GM18508 (cell line): ENCODE data around the gene GPR137B.
"Not testable (repeated sequence)": the region's sequence is repeated elsewhere in the genome, so short reads cannot be mapped to it uniquely, and the experiment has no call there.

Experiments
- ATAC-seq: cut with Tn5 transposase; IDR thresholded peaks from one replicate; pipeline ENCODE4 v1.9.1; 2021; ENCODE audit warnings: moderate number of reproducible peaks; ENCODE audit not compliant: insufficient read depth, unreplicated experiment

GPR137B gene, protein sequence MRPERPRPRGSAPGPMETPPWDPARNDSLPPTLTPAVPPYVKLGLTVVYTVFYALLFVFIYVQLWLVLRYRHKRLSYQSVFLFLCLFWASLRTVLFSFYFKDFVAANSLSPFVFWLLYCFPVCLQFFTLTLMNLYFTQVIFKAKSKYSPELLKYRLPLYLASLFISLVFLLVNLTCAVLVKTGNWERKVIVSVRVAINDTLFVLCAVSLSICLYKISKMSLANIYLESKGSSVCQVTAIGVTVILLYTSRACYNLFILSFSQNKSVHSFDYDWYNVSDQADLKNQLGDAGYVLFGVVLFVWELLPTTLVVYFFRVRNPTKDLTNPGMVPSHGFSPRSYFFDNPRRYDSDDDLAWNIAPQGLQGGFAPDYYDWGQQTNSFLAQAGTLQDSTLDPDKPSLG

DNA sequence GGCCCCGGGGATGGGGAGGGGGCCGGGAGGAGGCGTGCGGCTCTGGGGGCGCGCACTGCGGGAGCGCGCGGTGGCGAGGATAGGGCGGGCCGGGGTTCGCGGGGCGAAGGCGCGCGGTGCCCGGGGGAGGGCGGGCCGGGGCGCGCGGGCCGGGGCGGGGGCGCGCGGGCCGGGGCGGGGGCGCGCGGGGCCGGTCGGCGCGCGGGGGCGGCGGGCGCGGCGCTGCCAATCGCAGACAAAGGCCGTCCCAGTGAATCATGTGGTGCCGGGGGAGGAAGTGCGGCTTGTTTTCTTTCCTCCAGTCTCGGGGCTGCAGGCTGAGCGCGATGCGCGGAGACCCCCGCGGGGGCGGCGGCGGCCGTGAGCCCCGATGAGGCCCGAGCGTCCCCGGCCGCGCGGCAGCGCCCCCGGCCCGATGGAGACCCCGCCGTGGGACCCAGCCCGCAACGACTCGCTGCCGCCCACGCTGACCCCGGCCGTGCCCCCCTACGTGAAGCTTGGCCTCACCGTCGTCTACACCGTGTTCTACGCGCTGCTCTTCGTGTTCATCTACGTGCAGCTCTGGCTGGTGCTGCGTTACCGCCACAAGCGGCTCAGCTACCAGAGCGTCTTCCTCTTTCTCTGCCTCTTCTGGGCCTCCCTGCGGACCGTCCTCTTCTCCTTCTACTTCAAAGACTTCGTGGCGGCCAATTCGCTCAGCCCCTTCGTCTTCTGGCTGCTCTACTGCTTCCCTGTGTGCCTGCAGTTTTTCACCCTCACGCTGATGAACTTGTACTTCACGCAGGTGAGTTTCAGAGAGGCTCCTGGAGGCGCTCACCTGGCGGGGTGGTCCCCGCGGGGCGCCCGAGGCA is at the start of gene GPR137B:
Gene GPR137B, plus strand, starts transcription at position 287 of the 851 bp plus-strand sequence. Its CDS starts 84 bp downstream, at position 371.
- no peak for ATAC-seq

DNA sequence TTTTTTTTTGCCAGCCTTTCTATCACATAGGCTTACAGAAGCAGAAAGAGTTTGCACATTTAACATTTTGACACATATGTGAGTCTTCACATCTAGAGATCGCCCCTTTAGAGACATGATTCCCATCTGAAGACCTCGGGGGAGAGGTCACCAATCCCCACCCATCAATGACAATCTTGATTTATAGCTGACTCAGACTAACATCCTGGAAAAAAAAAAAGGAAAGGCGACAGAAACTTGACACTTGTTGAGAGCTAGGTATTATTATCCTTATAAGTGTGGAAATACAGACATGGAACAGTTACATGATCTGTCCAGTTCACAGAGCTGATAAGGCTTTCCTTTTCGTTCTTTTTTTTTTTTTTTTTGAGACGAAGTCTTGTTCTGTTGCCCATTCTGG is 49.4 kb upstream of the GPR137B start:
- no peak for ATAC-seq

DNA sequence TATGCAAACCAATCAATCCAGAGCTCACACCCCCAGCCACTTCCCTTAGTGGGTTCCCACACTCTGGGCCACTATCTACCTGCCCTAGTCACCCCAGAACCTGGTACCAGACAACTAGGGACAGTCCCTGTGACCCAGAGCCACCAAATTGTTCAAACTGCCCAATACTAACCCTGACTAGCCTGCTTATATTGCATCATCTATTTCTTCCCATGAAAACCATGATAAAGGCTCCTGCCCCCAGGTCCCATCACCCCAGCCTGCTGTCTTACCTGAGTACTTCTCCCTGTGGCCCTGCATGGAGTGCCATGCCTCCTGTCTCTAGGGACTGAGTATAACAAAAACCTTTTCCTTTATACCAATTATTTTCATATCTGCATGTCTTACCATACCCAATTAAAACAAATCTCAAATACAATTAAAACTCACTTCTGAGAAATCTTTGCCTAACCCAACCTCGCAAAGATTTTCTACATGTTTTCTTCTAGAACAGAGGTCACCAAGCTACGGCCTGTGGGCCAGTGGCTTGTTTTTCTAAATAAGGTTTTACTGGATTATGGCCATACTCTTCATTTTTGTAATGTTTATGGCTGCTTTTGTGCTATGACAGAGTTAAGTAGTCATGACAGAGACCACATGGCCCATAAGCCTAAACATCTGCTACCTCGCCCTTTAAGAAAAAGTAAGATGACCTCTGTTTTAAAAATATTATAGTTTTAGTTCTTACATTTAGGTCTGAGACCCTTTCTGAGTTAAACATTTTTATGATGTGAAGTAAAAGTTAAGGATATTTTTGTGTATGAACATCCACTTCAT is 46.4 kb upstream of the GPR137B start:
- no peak for ATAC-seq

DNA sequence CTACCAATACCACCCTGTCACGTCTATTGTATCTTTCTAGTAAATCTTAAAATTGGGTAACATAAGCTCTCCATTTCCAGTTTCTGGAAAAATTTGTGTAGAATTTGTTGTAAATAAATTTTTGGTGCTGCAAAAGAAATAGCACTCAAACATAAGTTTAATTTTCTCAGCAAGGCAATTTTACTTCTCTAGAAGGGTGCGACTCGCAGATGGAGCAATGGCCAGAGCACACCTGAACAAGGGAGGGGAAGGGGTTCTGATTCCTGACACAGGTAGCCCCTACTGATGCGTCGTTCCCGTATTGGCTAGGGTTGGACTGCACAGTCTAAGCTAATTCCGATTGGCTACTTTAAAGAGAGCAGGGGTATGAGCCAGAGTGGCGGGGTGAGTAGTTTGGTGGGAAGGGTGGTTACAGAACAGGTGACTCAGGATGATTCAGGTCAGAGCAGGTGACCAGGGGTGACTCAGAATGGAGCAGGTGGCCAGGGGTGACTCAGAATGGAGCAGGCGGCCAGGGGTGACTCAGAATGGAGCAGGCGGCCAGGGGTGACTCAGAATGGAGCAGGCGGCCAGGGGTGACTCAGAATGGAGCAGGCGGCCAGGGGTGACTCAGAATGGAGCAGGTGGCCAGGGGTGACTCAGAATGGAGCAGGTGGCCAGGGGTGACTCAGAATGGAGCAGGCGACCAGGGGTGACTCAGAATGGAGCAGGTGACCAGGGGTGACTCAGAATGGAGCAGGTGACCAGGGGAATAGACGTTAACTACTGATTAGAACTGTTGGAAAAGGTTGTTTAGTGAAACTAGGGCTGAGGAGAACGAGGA is 45.5 kb upstream of the GPR137B start:
- not testable (repeated sequence) for ATAC-seq

DNA sequence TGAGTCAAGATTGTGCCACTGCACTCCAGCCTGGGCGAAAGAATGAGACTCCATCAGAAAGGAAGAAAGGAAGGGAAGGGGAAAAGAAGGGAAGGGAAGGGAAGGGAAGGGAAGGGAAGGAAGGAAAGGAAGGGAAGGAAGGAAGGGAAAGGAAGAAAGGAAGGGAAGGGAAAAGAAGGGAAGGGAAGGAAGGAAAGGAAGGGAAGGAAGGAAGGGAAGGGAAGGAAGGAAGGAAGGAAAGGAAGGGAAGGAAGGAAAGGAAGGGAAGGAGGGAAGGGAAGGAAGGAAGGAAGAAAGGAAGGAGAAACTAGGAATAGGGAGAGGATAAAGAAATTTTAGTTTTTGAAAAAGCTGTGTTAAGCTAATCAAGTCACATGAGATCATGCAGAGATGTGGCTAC is 44.1 kb upstream of the GPR137B start:
- no peak for ATAC-seq

DNA sequence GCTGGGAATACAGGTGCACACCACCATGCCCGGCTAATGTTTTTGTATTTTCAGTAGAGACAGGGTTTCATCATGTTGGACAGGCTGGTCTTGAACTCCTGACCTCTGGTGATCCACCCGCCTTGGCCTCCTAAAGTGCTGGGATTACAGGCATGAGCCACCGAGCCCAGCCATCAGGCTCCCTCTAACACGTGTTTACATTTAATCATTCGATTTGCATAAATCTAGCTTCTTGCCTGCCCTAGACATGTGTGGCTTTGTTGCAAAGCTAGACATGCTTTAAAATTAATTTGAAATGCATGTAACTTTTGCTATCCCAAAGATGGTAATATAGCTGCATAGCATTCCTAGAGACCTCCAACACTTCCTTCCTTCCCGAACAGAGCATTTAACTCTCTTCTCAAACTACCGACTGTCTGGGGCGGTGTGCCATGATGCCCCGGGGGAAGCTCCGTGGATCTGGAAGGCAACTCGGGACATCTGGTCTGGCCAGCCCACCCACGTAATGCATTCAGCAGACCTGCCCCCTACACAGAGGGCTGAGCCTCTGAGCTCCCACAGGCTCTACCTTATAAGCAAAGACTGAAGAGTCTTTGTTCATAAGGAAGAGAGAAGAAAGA is 42.9 kb upstream of the GPR137B start:
- no peak for ATAC-seq

DNA sequence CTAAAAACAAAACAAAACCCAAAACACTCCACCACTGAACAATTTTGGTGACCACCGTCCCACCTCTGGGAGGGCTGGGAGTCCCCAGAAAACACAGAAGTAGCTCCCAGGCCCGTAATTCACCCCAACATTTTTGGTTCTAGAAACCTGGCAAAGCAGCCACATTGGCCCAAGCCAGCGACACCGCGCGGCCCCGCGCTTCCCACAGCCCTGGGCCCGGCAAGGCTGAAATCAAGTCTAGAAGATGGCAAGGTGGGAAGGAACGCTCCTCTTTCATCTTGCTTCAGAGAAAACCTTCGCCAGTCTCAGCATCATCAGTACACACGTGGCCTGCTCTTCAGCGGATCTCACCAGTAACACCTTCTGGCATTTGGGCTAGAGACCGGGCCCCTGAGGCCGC is 41.5 kb upstream of the GPR137B start:
- ATAC-seq = no peak

DNA sequence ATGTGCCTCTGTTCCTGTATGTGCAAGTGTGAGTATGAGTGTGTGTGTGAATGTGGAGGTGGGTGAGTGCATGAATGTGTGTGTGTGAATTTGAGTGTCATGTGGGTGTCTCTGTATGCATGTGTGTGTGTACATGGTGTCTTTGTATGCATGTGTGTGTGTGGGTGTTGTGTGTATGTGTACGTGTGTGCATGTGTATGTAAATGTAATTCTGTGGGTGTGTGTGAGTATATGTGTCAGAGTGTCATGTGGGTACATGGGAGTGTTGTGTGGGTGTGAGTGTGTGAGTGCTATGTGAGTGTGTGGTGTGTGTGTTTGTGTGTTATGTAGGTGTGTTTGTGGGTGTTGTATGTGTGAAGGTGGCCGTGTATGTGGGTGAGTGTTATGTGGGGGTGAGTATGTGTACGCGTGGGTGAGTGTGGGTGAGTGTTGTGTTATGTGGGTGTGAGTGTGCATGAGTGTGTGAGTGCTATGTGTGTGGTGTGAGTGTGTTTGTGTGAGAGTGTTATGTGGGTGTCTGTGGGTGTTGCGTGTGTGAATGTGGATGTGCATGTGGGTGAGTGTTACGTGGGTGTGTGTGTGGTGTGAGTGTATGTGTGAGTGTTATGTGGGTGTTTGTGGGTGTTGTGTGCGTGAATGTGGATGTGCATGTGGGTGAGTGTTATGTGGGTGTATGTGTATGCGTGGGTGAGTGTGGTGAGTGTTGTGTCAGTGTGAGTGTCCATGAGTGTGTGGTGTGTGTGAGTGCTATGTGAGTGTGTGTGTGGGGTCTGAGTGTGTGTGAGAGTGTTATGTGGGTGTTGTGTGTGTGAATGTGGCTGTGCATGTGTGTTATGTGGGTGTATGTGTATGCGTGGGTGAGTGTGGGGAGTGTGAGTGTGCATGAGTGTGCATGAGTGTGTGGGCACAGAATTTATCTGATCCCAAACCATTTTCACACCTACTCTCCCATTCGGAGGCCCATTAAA is 40.8 kb upstream of the GPR137B start:
- ATAC-seq = no peak

DNA sequence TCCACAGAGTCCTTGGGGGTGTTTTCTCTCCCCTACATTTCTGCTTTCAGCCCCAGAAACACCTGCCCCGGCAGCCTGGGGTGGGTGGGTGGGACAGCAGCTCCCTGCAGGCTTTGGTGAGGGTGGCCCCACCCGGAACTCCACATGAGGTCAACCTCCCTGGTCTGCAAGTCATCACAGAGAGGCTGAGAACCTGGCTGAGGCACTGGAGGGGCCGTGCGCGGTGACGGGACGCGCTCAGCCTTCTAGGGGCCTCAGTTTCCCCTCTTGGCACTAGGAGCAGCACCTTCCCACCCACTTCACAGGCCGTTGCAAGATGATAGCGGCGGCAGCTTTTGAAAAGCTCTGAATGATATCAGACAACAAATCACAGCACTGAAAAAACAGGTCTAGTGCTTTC is 39.7 kb upstream of the GPR137B start:
- ATAC-seq = no peak

DNA sequence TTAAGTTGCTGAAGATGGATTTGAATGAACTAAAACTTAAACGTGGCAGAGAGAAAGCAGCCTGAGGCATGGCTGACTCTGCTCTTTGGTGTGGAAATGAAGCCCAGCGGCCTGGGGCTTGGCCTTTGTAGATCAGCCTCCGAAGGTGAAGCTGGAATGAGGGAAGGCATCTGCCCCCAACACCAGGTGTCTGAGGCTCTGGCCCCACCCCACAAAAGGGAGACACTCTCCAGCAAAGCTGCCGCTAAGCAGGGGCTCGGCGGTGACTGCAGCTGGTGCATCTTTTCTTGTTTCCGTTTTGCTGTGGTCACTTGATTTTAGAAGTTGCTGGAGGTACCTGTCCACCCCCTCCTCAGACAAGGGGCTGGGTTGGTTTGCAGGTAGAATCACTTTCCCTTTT is 39.3 kb upstream of the GPR137B start:
- no peak for ATAC-seq

DNA sequence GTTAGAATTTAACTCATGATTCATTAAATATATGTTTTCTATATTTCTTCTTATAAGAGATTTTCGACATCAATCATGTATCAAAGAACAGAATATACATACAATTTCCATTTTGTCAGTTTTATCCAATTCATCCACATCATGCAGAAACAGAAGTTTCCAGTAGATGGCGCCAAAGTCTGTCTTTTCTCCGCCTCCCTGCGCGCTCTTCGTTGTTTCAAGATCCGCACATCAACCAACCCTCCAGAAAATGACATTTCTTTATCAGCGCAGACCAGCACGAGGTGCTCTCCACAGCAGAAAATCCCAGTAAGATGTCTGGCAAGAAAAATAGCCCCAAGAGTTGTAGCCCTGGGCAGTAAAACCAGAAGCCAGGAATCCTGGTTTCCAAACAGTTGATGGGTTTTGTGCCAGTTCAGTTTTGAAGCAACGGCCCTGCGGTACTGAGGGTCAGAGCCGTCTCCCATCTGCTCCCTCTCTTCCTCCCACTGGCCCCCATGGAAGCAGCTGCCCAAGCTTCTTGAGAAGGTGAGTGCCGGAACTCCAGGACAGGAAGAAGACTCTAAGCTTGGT is 38.6 kb upstream of the GPR137B start:
- ATAC-seq = no peak

DNA sequence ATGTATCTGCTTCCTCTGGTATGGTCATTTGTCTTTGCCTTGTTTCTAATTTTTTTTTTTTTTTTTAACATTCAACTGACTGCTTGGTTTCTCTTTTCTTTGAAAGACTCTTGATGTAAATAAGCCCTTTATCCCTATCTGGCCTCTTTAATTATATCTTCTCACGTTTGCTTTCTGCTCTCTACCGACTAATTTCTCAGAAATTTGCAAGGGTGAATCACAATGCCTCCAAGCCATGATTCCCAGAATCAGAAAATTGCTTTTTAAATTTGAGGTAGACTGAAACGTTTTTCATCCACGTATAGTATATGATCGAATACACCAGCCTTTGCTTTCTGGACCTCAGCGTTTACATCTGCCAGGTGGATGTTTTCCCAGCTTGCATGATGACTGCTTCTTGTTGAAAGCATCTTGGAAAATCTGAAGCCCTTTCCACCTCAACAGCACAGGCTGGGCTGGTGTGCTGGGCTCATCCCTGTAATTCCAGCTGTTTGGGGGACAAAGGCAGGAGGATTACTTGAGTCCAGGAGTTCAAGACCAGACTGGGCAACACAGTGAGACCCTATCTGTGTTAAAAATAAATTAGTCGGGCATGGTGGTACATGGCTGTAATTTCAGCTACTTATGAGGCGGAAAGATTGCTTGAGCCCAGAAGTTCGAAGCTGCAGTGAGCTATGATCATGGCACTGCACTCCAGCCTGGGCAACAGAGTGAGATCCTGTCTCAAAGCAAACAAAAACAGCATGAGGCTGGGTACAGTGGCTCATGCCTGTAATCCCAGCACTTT is 35.0 kb upstream of the GPR137B start:
- ATAC-seq = no peak

DNA sequence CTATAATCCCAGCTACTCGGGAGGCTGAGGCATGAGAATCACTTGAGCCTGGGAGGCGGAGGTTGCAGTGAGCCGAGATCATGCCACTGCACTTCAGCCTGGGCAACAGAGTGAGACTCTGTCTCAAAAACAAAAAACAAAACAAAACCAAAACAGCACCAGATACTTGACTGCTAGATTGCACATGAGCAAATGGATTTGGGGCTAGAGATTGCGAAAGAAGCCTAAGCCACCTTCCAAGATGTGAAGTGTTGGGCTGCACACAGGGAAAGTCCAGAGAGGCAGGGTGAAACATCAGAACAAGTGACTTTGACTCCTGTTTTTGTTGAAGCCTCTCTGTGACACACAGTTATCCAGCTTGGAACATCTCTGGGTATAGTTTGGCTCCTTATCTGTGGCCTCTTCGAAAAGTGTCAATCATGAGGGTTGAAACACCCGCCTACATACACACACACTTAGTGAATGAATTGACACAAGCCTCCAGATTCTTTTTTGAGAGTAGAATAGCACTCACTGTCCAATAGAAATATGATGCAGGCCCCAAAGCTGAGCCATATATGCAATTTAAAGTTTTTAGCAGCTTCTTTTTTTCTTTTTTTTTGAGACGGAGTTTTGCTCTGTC is 34.2 kb upstream of the GPR137B start:
- ATAC-seq = no peak

DNA sequence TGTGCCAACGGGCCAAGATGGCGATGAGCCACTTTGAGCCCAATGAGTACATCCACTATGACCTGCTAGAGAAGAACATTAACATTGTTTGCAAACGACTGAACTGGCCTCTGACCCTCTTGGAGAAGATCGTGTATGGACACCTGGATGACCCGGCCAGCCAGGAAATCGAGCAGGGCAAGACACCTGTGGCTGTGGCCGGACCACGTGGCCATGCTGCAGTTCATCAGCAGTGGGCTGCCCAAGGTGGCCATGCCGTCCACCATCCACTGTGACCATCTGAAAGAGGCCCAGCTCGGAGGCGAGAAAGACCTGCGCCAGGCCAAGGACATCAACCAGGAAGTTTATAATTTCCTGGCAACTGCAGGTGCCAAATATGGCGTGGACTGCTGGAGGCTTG is 32.2 kb upstream of the GPR137B start:
- ATAC-seq = no peak

DNA sequence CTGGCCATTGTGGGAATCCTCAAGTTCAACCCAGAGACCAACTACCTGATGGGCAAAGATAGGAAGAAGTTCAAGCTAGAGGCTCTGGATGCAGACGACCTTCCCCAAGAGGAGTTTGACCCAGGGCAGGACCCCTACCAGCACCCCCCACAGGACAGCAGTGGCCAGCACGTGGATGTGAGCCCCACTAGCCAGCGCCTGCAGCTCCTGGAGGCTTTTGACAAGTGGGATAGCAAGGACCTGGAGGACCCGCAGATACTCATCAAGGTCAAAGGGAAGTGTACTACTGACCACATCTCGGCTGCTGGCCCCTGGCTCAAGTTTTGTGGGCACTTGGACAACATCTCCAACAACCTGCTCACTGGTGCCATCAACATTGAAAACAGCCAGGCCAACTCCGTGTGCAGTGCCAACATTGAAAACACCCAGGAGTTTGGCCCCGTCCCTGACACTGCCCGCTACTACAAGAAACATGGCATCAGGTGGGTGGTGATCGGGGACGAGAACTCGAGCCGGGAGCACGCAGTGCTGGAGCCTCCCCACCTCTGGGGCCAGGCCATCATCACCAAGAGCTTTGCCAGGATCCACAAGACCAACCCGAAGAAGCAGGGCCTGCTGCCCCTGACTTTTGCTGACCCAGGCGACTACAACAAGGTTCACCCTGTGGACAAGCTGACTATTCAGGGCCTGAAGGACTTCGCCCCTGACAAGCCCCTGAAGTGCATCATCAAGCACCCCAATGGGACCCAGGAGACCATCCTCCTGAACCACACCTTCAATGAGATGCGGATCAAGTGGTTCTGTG is 30.6 kb upstream of the GPR137B start:
- ATAC-seq = no peak

DNA sequence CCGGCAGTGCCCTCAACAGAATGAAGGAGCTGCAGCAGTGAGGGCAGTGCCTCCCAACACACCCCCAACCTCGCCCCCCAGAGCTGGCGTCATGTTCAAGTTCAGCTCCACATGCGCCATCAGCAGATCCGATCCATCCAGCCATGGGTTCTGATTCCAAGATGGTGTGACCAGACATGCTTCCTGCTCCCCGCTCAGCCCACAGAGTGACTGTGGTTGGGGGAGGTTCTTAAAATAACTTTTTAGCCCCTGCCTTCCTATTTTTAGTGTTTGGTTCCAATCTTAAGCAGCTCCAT is 30.1 kb upstream of the GPR137B start:
- no peak for ATAC-seq
